Parathyroid adenoma (tissue), 2 donors: ENCODE results near the gene ENTPD8.

ENCODE experiments used
- H2AFZ ChIP-seq: fragments of 300-600 bp; sonication (generic); one replicate; pipeline ENCODE4 v1.7.0; 2017; ENCODE audit warnings: antibody characterized with exemption, mild to moderate bottlenecking
- H3K27ac ChIP-seq: fragments of 300-600 bp; sonication (generic); one replicate; pipeline ENCODE4 v1.7.0; 2017
- H3K27me3 ChIP-seq: fragments of 300-600 bp; sonication (generic); one replicate; pipeline ENCODE4 v1.7.0; 2017; ENCODE audit warnings: low read length; ENCODE audit not compliant: control insufficient read depth, insufficient read depth
- H3K36me3 ChIP-seq: fragments of 300-600 bp; sonication (generic); one replicate; pipeline ENCODE4 v1.7.0; 2017; ENCODE audit warnings: low read length; ENCODE audit not compliant: control insufficient read depth, insufficient read depth
- H3K4me1 ChIP-seq: fragments of 300-600 bp; sonication (generic); one replicate; pipeline ENCODE4 v1.7.0; 2017; ENCODE audit warnings: control low read depth
- H3K4me2 ChIP-seq: fragments of 300-600 bp; sonication (generic); one replicate; pipeline ENCODE4 v1.7.0; 2017; ENCODE audit warnings: low read length
- H3K4me3 ChIP-seq: fragments of 300-600 bp; sonication (generic); one replicate; pipeline ENCODE4 v1.7.0; 2017; ENCODE audit warnings: low read depth, low read length
- H3K79me2 ChIP-seq: fragments of 300-600 bp; sonication (generic); one replicate; pipeline ENCODE4 v1.7.0; 2017; ENCODE audit warnings: control low read depth
- H3K9ac ChIP-seq: fragments of 300-600 bp; sonication (generic); one replicate; pipeline ENCODE4 v1.7.0; 2017; ENCODE audit warnings: mild to moderate bottlenecking
- H3K9me3 ChIP-seq: fragments of 300-600 bp; sonication (generic); one replicate; pipeline ENCODE4 v1.7.0; 2017; ENCODE audit warnings: low read length; ENCODE audit not compliant: control insufficient read depth
- TF ChIP-seq, protein P1 (sequence below): fragments of 300-600 bp; sonication (generic); IDR thresholded peaks from one replicate; pipeline ENCODE4 v1.7.0; 2017; ENCODE audit warnings: antibody characterized with exemption, mild to moderate bottlenecking
- donor health status: primary hyperparathyroidism.

ENTPD8 gene

DNA sequence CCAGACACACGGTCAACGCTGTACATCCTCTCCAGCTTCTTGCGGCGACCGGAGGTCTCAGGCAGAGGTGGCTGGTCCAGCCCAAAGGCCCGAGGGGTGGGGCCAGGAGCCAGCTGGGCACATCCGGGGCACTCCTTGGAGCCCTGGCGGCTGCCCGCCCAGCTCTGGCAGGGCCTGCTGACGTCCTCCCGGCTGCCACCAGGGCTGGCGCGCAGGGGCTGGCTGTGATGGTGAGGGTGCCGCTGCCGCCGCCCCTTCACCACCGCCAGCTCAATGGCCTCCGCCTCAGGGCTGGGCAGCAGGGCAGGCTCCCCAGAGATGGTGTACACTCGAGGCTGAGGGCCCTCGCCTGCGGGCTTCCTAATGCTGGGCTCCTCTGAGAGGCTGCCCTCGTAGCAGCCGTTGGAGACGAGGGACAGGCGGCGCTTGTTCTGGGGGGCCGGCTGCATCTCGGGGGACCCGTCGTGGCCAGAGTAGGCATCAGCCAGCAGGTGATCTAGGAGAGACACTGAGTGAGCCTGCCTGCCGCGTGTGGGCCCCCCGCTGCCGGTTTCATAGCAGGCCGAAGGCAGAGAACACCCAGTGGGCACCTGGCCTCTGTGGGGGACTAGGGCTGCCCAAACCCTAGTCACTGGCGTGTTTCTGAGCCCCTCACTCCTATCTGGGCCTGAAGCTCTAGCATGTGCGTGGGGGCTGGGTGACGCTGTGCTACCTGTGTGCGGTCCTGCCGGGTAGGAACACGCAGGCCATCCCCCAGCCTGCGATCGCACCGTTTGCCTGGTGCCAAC is 16.4 kb upstream of the ENTPD8 start:
- no peak overlapping the region for H3K4me3 ChIP-seq

DNA sequence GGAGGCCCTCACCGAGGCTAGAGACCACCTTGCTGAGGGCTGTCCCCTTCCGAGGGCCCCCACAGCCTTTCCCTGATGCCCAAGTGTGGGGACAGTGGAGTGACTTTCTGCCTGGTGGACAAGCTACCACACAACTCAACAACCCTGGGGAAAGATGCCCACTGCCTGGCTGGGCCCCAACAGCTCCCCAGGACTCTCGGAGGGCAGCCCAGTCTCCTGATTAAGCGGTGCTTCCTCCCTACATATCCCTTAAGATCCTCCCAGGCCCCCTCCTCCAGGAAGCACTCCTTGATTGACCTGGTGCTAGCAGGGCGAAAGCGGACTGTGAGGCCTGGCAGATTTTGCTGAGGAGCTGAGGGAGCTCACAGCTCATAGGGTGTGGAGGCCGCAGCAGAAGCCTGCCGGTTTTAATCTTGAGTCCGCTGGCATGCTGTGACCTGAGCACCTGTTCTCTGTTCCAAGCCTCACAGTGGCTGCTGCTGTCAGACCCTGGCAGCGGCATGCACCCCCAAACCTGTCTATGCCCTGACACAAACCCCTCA is 15.8 kb upstream of the ENTPD8 start:
- H3K9ac ChIP-seq = no peak overlapping the region
- H3K4me3 ChIP-seq = no peak overlapping the region
- no peak overlapping the region for H3K4me2 ChIP-seq
- no peaks in the 10 kb centered on the region for H3K9me3 ChIP-seq
- no peak overlapping the region for H3K27ac ChIP-seq
- no peaks in the 10 kb centered on the region for H3K4me1 ChIP-seq
- no peaks in the 10 kb centered on the region for H3K27me3 ChIP-seq
- no peaks in the 10 kb centered on the region for H3K79me2 ChIP-seq
- no peak overlapping the region for H2AFZ ChIP-seq
- TF ChIP-seq, protein P1, sequence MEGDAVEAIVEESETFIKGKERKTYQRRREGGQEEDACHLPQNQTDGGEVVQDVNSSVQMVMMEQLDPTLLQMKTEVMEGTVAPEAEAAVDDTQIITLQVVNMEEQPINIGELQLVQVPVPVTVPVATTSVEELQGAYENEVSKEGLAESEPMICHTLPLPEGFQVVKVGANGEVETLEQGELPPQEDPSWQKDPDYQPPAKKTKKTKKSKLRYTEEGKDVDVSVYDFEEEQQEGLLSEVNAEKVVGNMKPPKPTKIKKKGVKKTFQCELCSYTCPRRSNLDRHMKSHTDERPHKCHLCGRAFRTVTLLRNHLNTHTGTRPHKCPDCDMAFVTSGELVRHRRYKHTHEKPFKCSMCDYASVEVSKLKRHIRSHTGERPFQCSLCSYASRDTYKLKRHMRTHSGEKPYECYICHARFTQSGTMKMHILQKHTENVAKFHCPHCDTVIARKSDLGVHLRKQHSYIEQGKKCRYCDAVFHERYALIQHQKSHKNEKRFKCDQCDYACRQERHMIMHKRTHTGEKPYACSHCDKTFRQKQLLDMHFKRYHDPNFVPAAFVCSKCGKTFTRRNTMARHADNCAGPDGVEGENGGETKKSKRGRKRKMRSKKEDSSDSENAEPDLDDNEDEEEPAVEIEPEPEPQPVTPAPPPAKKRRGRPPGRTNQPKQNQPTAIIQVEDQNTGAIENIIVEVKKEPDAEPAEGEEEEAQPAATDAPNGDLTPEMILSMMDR = no peak
- no peaks in the 10 kb centered on the region for H3K36me3 ChIP-seq

More for the DNA sequence above, 16.4 kb upstream of the ENTPD8 start:
- H3K27me3 ChIP-seq = no peaks in the 10 kb centered on the region
- H3K4me2 ChIP-seq = no peak overlapping the region
- no peaks in the 10 kb centered on the region for H3K79me2 ChIP-seq
- no peak overlapping the region for H3K27ac ChIP-seq
- H3K4me1 ChIP-seq = no peaks in the 10 kb centered on the region
- no peak overlapping the region for H3K9ac ChIP-seq
- no peaks in the 10 kb centered on the region for H3K36me3 ChIP-seq
- H2AFZ ChIP-seq = no peak overlapping the region
- H3K9me3 ChIP-seq = no peaks in the 10 kb centered on the region
- TF ChIP-seq, protein P1 = no peak

DNA sequence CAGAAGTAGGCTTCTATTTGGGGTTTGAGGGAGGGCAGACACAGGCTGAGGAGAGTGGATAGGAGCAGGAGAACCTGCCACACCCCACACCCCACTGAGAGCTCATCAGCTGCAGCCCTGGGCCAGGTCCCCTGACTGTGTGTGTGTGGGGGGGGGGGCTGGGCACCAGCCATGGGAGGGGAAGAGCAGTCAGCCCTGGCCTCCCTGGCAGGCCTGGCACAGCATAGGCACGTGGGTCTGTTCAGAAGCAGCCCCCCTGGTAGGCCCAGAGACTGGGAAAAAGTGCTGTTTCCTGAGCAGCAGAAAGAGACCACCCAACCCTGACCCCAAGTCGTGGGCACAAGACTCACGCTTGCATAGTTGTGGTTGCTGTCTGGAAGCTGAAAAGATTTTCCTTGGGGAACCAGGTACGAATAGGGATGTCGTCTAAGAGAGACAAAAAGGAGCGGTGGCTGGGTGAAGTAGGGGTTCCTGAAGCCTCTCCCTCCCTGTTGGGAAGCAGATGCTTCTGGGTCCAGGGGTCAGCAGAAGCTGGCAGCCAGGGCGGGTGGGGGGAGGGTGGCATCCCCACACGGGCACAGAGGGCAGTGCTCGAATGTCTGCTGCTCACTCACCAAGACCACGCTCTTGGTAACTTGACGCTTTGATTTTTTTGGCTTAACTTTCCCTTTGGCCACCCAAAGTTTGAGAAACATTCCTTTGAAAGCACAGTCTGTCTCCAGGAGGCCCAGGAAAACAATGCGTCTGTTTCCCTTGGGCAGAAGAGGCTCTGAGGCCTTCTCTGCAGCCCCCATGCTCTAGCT is 15.1 kb upstream of the ENTPD8 start:
- Histone ChIP-seq H3K27me3 (no peaks in the 10 kb centered on the region), H3K36me3 (no peaks in the 10 kb centered on the region), H3K9ac (no peak overlapping the region), H3K4me2 (no peak overlapping the region), H3K9me3 (no peaks in the 10 kb centered on the region), H3K79me2 (no peaks in the 10 kb centered on the region), H2AFZ (no peak overlapping the region), H3K4me3 (no peak overlapping the region), H3K4me1 (no peaks in the 10 kb centered on the region), H3K27ac (no peak overlapping the region)
- TF ChIP-seq, protein P1 = no peak

DNA sequence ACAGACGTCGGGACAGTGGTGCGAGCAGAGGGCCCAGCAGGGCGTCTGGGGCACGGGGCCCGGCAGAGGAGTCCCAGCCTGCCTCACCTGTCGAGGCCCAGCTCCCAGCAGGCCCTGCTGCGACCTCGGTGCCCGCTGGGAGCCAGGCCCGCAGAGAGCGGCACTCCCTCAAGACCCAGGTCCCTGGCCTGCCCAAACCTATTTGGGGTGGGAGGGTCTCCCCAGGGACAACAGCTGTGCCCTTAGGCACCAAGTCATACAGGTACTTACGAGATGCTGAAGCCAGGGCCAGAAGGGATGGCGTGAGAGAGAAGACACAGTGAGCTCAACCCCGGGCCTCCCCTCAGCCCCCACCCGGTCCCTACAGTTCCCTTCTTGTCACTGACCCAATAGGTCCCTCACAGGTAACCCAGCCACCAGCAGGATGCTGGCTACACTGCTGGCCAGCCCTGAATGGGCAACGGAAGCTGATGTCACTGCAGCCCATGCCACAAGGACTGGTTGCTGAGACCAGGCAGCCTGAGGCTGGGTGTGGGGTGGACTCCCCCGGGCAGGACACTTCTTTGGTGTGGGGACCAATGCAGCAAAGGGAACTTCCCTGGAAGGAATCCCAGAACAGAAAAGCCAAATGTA is 14.3 kb upstream of the ENTPD8 start:
- Histone ChIP-seq H3K27ac (no peak overlapping the region), H3K79me2 (no peaks in the 10 kb centered on the region), H3K9me3 (no peaks in the 10 kb centered on the region), H3K4me2 (no peak overlapping the region), H3K4me1 (no peaks in the 10 kb centered on the region), H3K9ac (no peak overlapping the region), H3K36me3 (no peaks in the 10 kb centered on the region), H2AFZ (no peak overlapping the region), H3K27me3 (no peaks in the 10 kb centered on the region), H3K4me3 (no peak overlapping the region)
- TF ChIP-seq, protein P1 = no peak
